Measurements from ENCODE around the gene ZNF444. TPM values are rescaled to one million over a fixed set of nuclear protein-coding genes. Genes with fewer than 3 reads are reported as not detected.

Gene ZNF444
- total and polyA plus RNA-seq, 2 donors (not counting 1 experiment from before 2014, with no cell fraction given), result 6.4 to 17.5 TPM

GRCh38 chr19:56150358-56150757, 9.3 kb downstream of the ZNF444 start:
- Histone ChIP-seq H3K36me3 (ENCODE audit: control insufficient read depth, insufficient read depth, low read length) (peaks cover 7% of the 10 kb centered on the region), H3K9ac (ENCODE audit: insufficient read depth, low read length) (no peak overlapping the region), H3K27ac (ENCODE audit: insufficient read depth, low read length) (no peak overlapping the region), H3K4me2 (ENCODE audit: extremely low read depth, insufficient read depth, low read length) (no peak overlapping the region), H3K4me3 (replicated peaks in 1 of 4; ENCODE audit: control extremely low read depth in 1 of 4, insufficient read depth in 1 of 4, low read depth in 3 of 4, low read length in 4 of 4) (no peak overlapping the region), H3K4me1 (ENCODE audit: control insufficient read depth, extremely low read depth, insufficient read depth, low read length) (no peaks in the 10 kb centered on the region), H3K9me3 (ENCODE audit: control insufficient read depth, insufficient read depth, low read depth, low read length) (no peaks in the 10 kb centered on the region), H3K27me3 (ENCODE audit: control insufficient read depth, insufficient read depth, low read length) (no peaks in the 10 kb centered on the region), H2AFZ (ENCODE audit: low read length) (no peak overlapping the region), H4K20me1 (ENCODE audit: control insufficient read depth, extremely low read depth, insufficient read depth, low read length) (no peaks in the 10 kb centered on the region), H3K79me2 (ENCODE audit: control insufficient read depth, insufficient read depth, low read length) (no peaks in the 10 kb centered on the region)
- DNase-seq (ENCODE audit: low read depth in 2 of 2), result no peak
- no peak for TF ChIP-seq CTCF (conservative IDR thresholded peaks at IDR 0.05 in 1 of 2, IDR thresholded peaks at IDR 0.05 in 1 of 2; ENCODE audit: low read depth in 1 of 2, low read length in 2 of 2)
- TF ChIP-seq EZH2 (IDR thresholded peaks at IDR 0.05; ENCODE audit: low read length, missing control alignments), result no peak

GRCh38 chr19:56152644-56153043, 11.6 kb downstream of the ZNF444 start:
- no peak overlapping the region for H3K27ac ChIP-seq (ENCODE audit: insufficient read depth, low read length)
- H2AFZ ChIP-seq (ENCODE audit: low read length), result no peak overlapping the region
- no peak for TF ChIP-seq EZH2 (IDR thresholded peaks at IDR 0.05; ENCODE audit: low read length, missing control alignments)
- no peak for TF ChIP-seq CTCF (conservative IDR thresholded peaks at IDR 0.05 in 1 of 2, IDR thresholded peaks at IDR 0.05 in 1 of 2; ENCODE audit: low read depth in 1 of 2, low read length in 2 of 2)
- DNase-seq (ENCODE audit: low read depth in 2 of 2), result no peak
- peaks cover 3% of the 10 kb centered on the region for H3K36me3 ChIP-seq (ENCODE audit: control insufficient read depth, insufficient read depth, low read length)
- H3K9ac ChIP-seq (ENCODE audit: insufficient read depth, low read length), result no peak overlapping the region
- no peaks in the 10 kb centered on the region for H3K9me3 ChIP-seq (ENCODE audit: control insufficient read depth, insufficient read depth, low read depth, low read length)
- H3K4me1 ChIP-seq (ENCODE audit: control insufficient read depth, extremely low read depth, insufficient read depth, low read length), result no peaks in the 10 kb centered on the region
- H4K20me1 ChIP-seq (ENCODE audit: control insufficient read depth, extremely low read depth, insufficient read depth, low read length), result no peaks in the 10 kb centered on the region
- no peaks in the 10 kb centered on the region for H3K27me3 ChIP-seq (ENCODE audit: control insufficient read depth, insufficient read depth, low read length)
- H3K79me2 ChIP-seq (ENCODE audit: control insufficient read depth, insufficient read depth, low read length), result no peaks in the 10 kb centered on the region
- H3K4me2 ChIP-seq (ENCODE audit: extremely low read depth, insufficient read depth, low read length), result no peak overlapping the region
- no peak overlapping the region for H3K4me3 ChIP-seq (replicated peaks in 1 of 4; ENCODE audit: control extremely low read depth in 1 of 4, insufficient read depth in 1 of 4, low read depth in 3 of 4, low read length in 4 of 4)

- DNase-seq (ENCODE audit: low read depth in 2 of 2), result no peak
- Histone ChIP-seq H3K9me3 (ENCODE audit: control insufficient read depth, insufficient read depth, low read depth, low read length) (no peaks in the 10 kb centered on the region), H3K79me2 (ENCODE audit: control insufficient read depth, insufficient read depth, low read length) (no peaks in the 10 kb centered on the region), H3K9ac (ENCODE audit: insufficient read depth, low read length) (no peak overlapping the region), H3K4me3 (replicated peaks in 1 of 4; ENCODE audit: control extremely low read depth in 1 of 4, insufficient read depth in 1 of 4, low read depth in 3 of 4, low read length in 4 of 4) (no peak overlapping the region), H3K36me3 (ENCODE audit: control insufficient read depth, insufficient read depth, low read length) (peaks cover 3% of the 10 kb centered on the region), H3K27ac (ENCODE audit: insufficient read depth, low read length) (no peak overlapping the region), H4K20me1 (ENCODE audit: control insufficient read depth, extremely low read depth, insufficient read depth, low read length) (no peaks in the 10 kb centered on the region), H3K4me1 (ENCODE audit: control insufficient read depth, extremely low read depth, insufficient read depth, low read length) (no peaks in the 10 kb centered on the region), H2AFZ (ENCODE audit: low read length) (no peak overlapping the region), H3K27me3 (ENCODE audit: control insufficient read depth, insufficient read depth, low read length) (no peaks in the 10 kb centered on the region), H3K4me2 (ENCODE audit: extremely low read depth, insufficient read depth, low read length) (no peak overlapping the region)
- TF ChIP-seq EZH2 (IDR thresholded peaks at IDR 0.05; ENCODE audit: low read length, missing control alignments) (no peak), CTCF (conservative IDR thresholded peaks at IDR 0.05 in 1 of 2, IDR thresholded peaks at IDR 0.05 in 1 of 2; ENCODE audit: low read depth in 1 of 2, low read length in 2 of 2) (no peak)
These were observed 12.4 kb downstream of the ZNF444 start for GRCh38 chr19:56153507-56153906.
